ENCODE data around the gene TRMU. TPM values are rescaled to one million over a fixed set of nuclear protein-coding genes. Genes with fewer than 3 reads are reported as not detected.

The TRMU gene
- total and polyA plus RNA-seq, 2 of the 8 experiments (the other 6 are each of a cell fraction or from before 2014, with no cell fraction given), result 43.4 to 70.6 TPM

- Histone ChIP-seq H2AK5ac (ENCODE audit: low read depth, low read length) (no peak overlapping the region), H3K23ac (ENCODE audit: insufficient read length) (no peak overlapping the region), H2BK5ac (ENCODE audit: low read depth, low read length) (no peak overlapping the region), H2BK15ac (ENCODE audit: low read length) (no peak overlapping the region), H3K27me3 (replicated peaks in 1 of 4; ENCODE audit: control insufficient read depth in 3 of 4, extremely low read depth in 1 of 4, insufficient read depth in 3 of 4, low read length in 3 of 4) (no peaks in the 10 kb centered on the region), H3K79me2 (ENCODE audit: control insufficient read depth in 1 of 2, insufficient read depth in 2 of 2, low read length in 2 of 2) (no peaks in the 10 kb centered on the region), H4K8ac (ENCODE audit: extremely low read depth, insufficient read depth, low read length) (no peak overlapping the region), H3K4me1 (replicated peaks in 1 of 4; ENCODE audit: control insufficient read depth in 3 of 4, insufficient read depth in 4 of 4, low read length in 3 of 4) (no peaks in the 10 kb centered on the region), H2BK12ac (ENCODE audit: low read depth, low read length) (no peak overlapping the region), H2BK20ac (ENCODE audit: low read length) (no peak overlapping the region), H3K27ac (ENCODE audit: low read depth, low read length) (no peak overlapping the region), H3K18ac (ENCODE audit: extremely low read depth, low read length) (no peak overlapping the region), H2BK120ac (replicated peaks; ENCODE audit: low read depth, low read length) (no peak overlapping the region), H4K20me1 (replicated peaks in 1 of 2; ENCODE audit: control insufficient read depth in 1 of 2, insufficient read depth in 2 of 2, low read length in 2 of 2) (peaks cover 0 to 3% of the 10 kb centered on the region in 2 experiments), H3K4ac (replicated peaks; ENCODE audit: insufficient read length, low read depth, low read length) (no peak overlapping the region), H3K4me3 (ENCODE audit: extremely low read depth in 1 of 4, insufficient read depth in 2 of 4, low read depth in 3 of 4, low read length in 4 of 4) (no peak overlapping the region), H3K9ac (replicated peaks in 1 of 4; ENCODE audit: extremely low read depth in 1 of 4, low read depth in 3 of 4, low read length in 3 of 4) (no peak overlapping the region), H3K14ac (ENCODE audit: insufficient read length) (no peak overlapping the region), H3K23me2 (ENCODE audit: low read depth, low read length) (no peaks in the 10 kb centered on the region), H3K9me3 (ENCODE audit: insufficient read depth in 2 of 2, low read depth in 1 of 2, low read length in 1 of 2) (no peaks in the 10 kb centered on the region), H3K36me3 (ENCODE audit: control insufficient read depth in 2 of 4, insufficient read depth in 4 of 4, low read length in 3 of 4) (no peaks in the 10 kb centered on the region; a peak in 1 of 8 replicates), H3K56ac (replicated peaks; ENCODE audit: insufficient read length, low read depth, low read length) (no peak overlapping the region), H4K5ac (ENCODE audit: insufficient read length, low read depth, low read length) (no peak overlapping the region), H2AFZ (ENCODE audit: low read length) (no peak overlapping the region), H3K79me1 (ENCODE audit: low read depth, low read length) (no peaks in the 10 kb centered on the region), H4K91ac (replicated peaks; ENCODE audit: insufficient read length, low read length) (no peak overlapping the region), H3K4me2 (ENCODE audit: insufficient read depth in 1 of 2, low read depth in 2 of 2, low read length in 2 of 2) (no peak overlapping the region)
- CTCF ChIA-PET (ENCODE audit: partially characterized antibody), result interaction anchor here (0.8 to 1.5 kb wide), 5 partner anchors 9 to 166 kb away, joined by 3 to 8 read pairs (median 5); no protein-coding TSS in a partner anchor
- POLR2A ChIA-PET (ENCODE audit: partially characterized antibody), result interaction anchor here (0.7 to 0.9 kb wide), 2 partner anchors 9 to 13 kb away, joined by 3 read pairs; no protein-coding TSS in a partner anchor
- WGBS, 2 experiments (ENCODE audit: extremely low coverage in 1 of 2, insufficient coverage in 1 of 2, insufficient read length in 1 of 2, insufficient replicate concordance in 2 of 2, low coverage in 1 of 2, low lambda C conversion rate in 2 of 2, missing lambda C conversion rate in 1 of 2), result 90% methylated on average over 18 of the region's 18 CpGs; no CpG with 5 or more reads in 1 of the 2 experiments
- FAIRE-seq (no peak), DNase-seq (ENCODE audit: low read depth in 1 of 2, low spot score in 2 of 2) (no peak)
- TF ChIP-seq TAF7 (optimal IDR thresholded peaks at IDR 0.05; ENCODE audit: borderline replicate concordance, low read depth, low read length) (no peak), POLR2AphosphoS5 (IDR thresholded peaks at IDR 0.05; ENCODE audit: low read depth, low read length) (no peak), BACH1 (IDR thresholded peaks at IDR 0.05; ENCODE audit: low read length) (no peak), RAD21 (IDR thresholded peaks at IDR 0.05 in 1 of 2, conservative IDR thresholded peaks at IDR 0.05 in 1 of 2; ENCODE audit: low read depth in 2 of 2, low read length in 2 of 2) (no peak), EP300 (IDR thresholded peaks at IDR 0.05; ENCODE audit: borderline replicate concordance in 1 of 2, low read depth in 2 of 2, low read length in 2 of 2) (no peak), POU5F1 (IDR thresholded peaks at IDR 0.05; ENCODE audit: low read depth, low read length) (no peak), CEBPB (IDR thresholded peaks at IDR 0.05; ENCODE audit: low read depth, low read length) (no peak), JUN (IDR thresholded peaks at IDR 0.05; ENCODE audit: low read depth, low read length) (no peak), SIN3A (conservative IDR thresholded peaks at IDR 0.05 in 1 of 2, IDR thresholded peaks at IDR 0.05 in 1 of 2; ENCODE audit: low read depth in 1 of 2, low read length in 2 of 2) (no peak), BRCA1 (IDR thresholded peaks at IDR 0.05; ENCODE audit: low read depth, low read length) (no peak), ZNF274 (IDR thresholded peaks at IDR 0.05; ENCODE audit: borderline replicate concordance, extremely low read depth, low read length) (no peak), RBBP5 (IDR thresholded peaks at IDR 0.05; ENCODE audit: borderline replicate concordance, low read depth, low read length) (no peak), BCL11A (IDR thresholded peaks at IDR 0.05; ENCODE audit: low read depth in 2 of 2, low read length in 2 of 2) (no peak), TEAD4 (IDR thresholded peaks at IDR 0.05; ENCODE audit: low read depth, low read length) (no peak)
Measured at GRCh38 chr22:46397514-46397913, 62.0 kb downstream of the TRMU start.
